OCI-LY3 (cell line): Measurements from ENCODE around the gene SPRY1.

Source experiments
- H2AFZ ChIP-seq: fragments of 200-600, 300-600 bp; shearing (Covaris generic); 2 replicates; pipeline ENCODE4 v1.6.0; 2014; ENCODE audit warnings: antibody characterized with exemption, low read depth, low read length
- H3K27ac ChIP-seq: fragments of 200-600, 300-600 bp; sonication (generic); 2 replicates; pipeline ENCODE4 v1.5.1; 2014; ENCODE audit warnings: mild to moderate bottlenecking, low read length, moderate library complexity, mixed read lengths
- H3K27me3 ChIP-seq: fragments of 200-600, 300-600 bp; sonication (generic); 2 replicates; pipeline ENCODE4 v1.6.1; 2014; ENCODE audit warnings: low read depth, low read length, mixed read lengths
- H3K36me3 ChIP-seq: fragments of 200-600, 300-600 bp; sonication (generic); replicated peaks from 2 replicates; pipeline ENCODE3; 2014; ENCODE audit warnings: low read depth, low read length, mixed read lengths
- H3K4me1 ChIP-seq: fragments of 300-600, 200-600 bp; sonication (generic); 2 replicates; pipeline ENCODE4 v1.6.1; 2014; ENCODE audit warnings: low read length, mixed read lengths
- H3K4me2 ChIP-seq: fragments of 200-600, 300-600 bp; sonication (generic); 2 replicates; pipeline ENCODE4 v1.6.1; 2014; ENCODE audit warnings: low read length, mixed read lengths
- H3K4me3 ChIP-seq: fragments of 300-600, 200-600 bp; sonication (generic); 2 replicates; pipeline ENCODE4 v1.5.1; 2014; ENCODE audit warnings: antibody characterized with exemption, mild to moderate bottlenecking, low read length, moderate library complexity
- H3K79me2 ChIP-seq: fragments of 300-600, 200-600 bp; shearing (Covaris generic); 2 replicates; pipeline ENCODE4 v1.6.1; 2014; ENCODE audit warnings: mild to moderate bottlenecking, low read length, mixed read lengths
- H3K9ac ChIP-seq: fragments of 300-600, 200-600 bp; shearing (Covaris generic); 2 replicates; pipeline ENCODE4 v1.6.0; 2014; ENCODE audit warnings: mild to moderate bottlenecking, low read length, moderate library complexity
- H3K9me3 ChIP-seq: fragments of 200-600, 300-600 bp; shearing (Covaris generic); 2 replicates; pipeline ENCODE4 v1.6.1; 2014; ENCODE audit warnings: low read length, mixed read lengths; ENCODE audit not compliant: insufficient read depth
- H4K20me1 ChIP-seq: fragments of 200-600, 300-600 bp; sonication (generic); 2 replicates; pipeline ENCODE4 v1.6.1; 2016; ENCODE audit warnings: low read length, mixed read lengths; ENCODE audit not compliant: insufficient read depth
- CTCF ChIP-seq: fragments of 200-600, 300-600 bp; sonication (generic); IDR thresholded peaks from 2 replicates; pipeline ENCODE4 v1.5.1; 2014; ENCODE audit warnings: antibody characterized with exemption, low read length, low read depth
- EZH2phosphoT487 ChIP-seq: fragments of 200-600 bp; shearing (Covaris generic); IDR thresholded peaks from 2 replicates; pipeline ENCODE4 v1.6.1; 2018; ENCODE audit warnings: antibody characterized with exemption, mixed run types, low read depth

Gene SPRY1

DNA sequence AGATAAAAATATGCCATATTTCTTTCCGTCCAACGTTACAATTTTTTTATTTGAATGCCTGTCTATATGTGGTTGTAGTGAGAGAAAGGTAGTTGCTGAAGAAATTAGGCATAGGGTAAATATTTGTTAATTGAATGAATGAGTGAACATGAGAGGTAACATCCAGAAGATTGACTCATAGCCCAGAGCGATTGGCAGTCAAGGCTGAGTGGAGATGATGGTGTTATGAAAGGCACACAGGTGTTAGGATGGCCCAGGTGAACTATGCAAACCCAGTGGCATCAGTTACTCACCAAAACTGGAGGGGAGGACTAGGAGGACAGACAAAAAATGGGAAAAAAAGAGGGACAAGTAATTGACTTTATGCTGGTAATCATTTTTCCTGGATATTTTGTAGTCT lies 31.7 kb upstream of the SPRY1 start:
- no peak overlapping the region for H2AFZ ChIP-seq
- H3K36me3 ChIP-seq, result no peaks in the 10 kb centered on the region
- peaks cover 26% of the 10 kb centered on the region for H3K4me1 ChIP-seq
- H3K4me2 ChIP-seq, result no peak overlapping the region
- no peak overlapping the region for H3K4me3 ChIP-seq
- H3K9ac ChIP-seq, result no peak overlapping the region
- TF ChIP-seq CTCF (no peak), EZH2phosphoT487 (no peak)
- H4K20me1 ChIP-seq, result no peaks in the 10 kb centered on the region
- H3K27ac ChIP-seq, result no peak overlapping the region
- H3K9me3 ChIP-seq, result peaks cover 4% of the 10 kb centered on the region; the same call in 1 of the 2 replicates
- no peaks in the 10 kb centered on the region for H3K79me2 ChIP-seq
- H3K27me3 ChIP-seq, result no peaks in the 10 kb centered on the region

GRCh38 chr4:123365412-123365811 lies 31.2 kb upstream of the SPRY1 start:
- no peaks in the 10 kb centered on the region for H3K27me3 ChIP-seq

DNA sequence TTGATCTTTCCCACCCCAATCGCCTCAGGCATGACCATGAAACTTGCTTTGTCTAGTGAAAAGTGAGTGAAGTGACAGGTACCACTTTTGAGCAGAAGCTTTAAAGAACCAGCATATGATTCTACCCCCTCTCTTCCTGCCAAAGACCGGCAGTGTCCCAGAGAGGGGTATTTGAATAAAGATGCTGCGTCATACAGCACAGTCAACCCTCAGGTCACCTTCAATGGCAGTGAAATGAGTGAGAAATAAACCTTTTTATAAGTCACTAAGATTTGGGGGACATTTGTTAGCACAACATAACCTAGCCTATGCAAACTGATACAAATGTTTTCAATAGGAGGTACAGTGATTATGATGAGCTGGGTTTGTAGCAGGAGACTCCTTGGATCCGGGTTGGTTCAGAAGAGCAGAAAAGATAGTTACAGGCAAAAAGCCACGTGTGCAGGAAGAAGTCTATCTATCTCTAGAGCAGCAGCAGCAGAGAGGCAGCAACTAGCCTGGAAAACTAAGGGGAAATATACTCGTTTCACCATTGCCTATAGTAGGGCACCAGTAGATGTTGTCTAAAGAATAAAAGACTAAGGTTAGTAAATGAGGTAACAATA lies 30.3 kb upstream of the SPRY1 start:
- Histone ChIP-seq H3K9ac (no peak overlapping the region), H4K20me1 (no peaks in the 10 kb centered on the region), H3K27ac (no peak overlapping the region), H3K4me1 (peaks cover 26% of the 10 kb centered on the region), H3K4me3 (no peak overlapping the region), H3K9me3 (peaks cover 4% of the 10 kb centered on the region; the same call in 1 of the 2 replicates), H3K36me3 (no peaks in the 10 kb centered on the region), H2AFZ (no peak overlapping the region), H3K4me2 (no peak overlapping the region), H3K27me3 (no peaks in the 10 kb centered on the region), H3K79me2 (no peaks in the 10 kb centered on the region)
- TF ChIP-seq EZH2phosphoT487 (no peak), CTCF (no peak)

More at GRCh38 chr4:123365412-123365811, 31.2 kb upstream of the SPRY1 start:
- no peak overlapping the region for H2AFZ ChIP-seq
- no peak overlapping the region for H3K4me2 ChIP-seq
- no peaks in the 10 kb centered on the region for H4K20me1 ChIP-seq
- H3K4me3 ChIP-seq, result no peak overlapping the region
- no peaks in the 10 kb centered on the region for H3K79me2 ChIP-seq
- H3K36me3 ChIP-seq, result no peaks in the 10 kb centered on the region
- peaks cover 4% of the 10 kb centered on the region; the same call in 1 of the 2 replicates for H3K9me3 ChIP-seq
- H3K27ac ChIP-seq, result no peak overlapping the region
- no peak for TF ChIP-seq CTCF
- TF ChIP-seq EZH2phosphoT487, result no peak
- peaks cover 26% of the 10 kb centered on the region for H3K4me1 ChIP-seq
- no peak overlapping the region for H3K9ac ChIP-seq

GRCh38 chr4:123378794-123379193 lies 17.8 kb upstream of the SPRY1 start:
- no peak overlapping the region for H2AFZ ChIP-seq
- H3K79me2 ChIP-seq, result no peaks in the 10 kb centered on the region
- H3K9me3 ChIP-seq, result 0 out of 2 replicates have a peak, but pooled peaks cover 3% of the 10 kb centered on the region
- H3K27ac ChIP-seq, result no peak overlapping the region
- H3K36me3 ChIP-seq, result no peaks in the 10 kb centered on the region
- H3K4me2 ChIP-seq, result no peak overlapping the region
- no peak overlapping the region for H3K9ac ChIP-seq
- no peak for TF ChIP-seq CTCF
- TF ChIP-seq EZH2phosphoT487, result no peak
- no peak overlapping the region for H3K4me3 ChIP-seq
- no peaks in the 10 kb centered on the region for H4K20me1 ChIP-seq
- H3K27me3 ChIP-seq, result no peaks in the 10 kb centered on the region
- H3K4me1 ChIP-seq, result peaks cover 27% of the 10 kb centered on the region
